Sigmoid colon (tissue), 4 donors: ENCODE measurements around the gene USP49.

Experiments
- CTCF ChIP-seq, 4 experiments: fragments of 450-650 bp in 3 of 4; fragments of 200-600 bp in 1 of 4; IDR thresholded peaks; one replicate each; pipeline ENCODE4 v1.5.1; 2016 to 2019; ENCODE audit warnings: antibody characterized with exemption in 4 of 4, mild to moderate bottlenecking in 3 of 4, moderate library complexity in 2 of 4
- EP300 ChIP-seq, 4 donors: sonication (generic); formaldehyde crosslinking; IDR thresholded peaks; one replicate each; pipeline ENCODE4 v1.6.1; 2017; ENCODE audit warnings: antibody characterized with exemption in 4 of 4
- POLR2A ChIP-seq, 2 donors: fragments of 450-650 bp; IDR thresholded peaks; one replicate each; pipeline ENCODE4 v1.6.1; 2016; ENCODE audit warnings: antibody characterized with exemption in 2 of 2, mild to moderate bottlenecking in 2 of 2, moderate library complexity in 2 of 2
- POLR2AphosphoS5 ChIP-seq, 4 donors: sonication (generic); formaldehyde crosslinking; IDR thresholded peaks; one replicate each; pipeline ENCODE4 v1.6.1; 2017; ENCODE audit warnings: antibody characterized with exemption in 4 of 4

- TF ChIP-seq POLR2A (IDR thresholded peaks at IDR 0.05) (no peak), CTCF (IDR thresholded peaks at IDR 0.05) (no peak), EP300 (IDR thresholded peaks at IDR 0.05) (no peak), POLR2AphosphoS5 (IDR thresholded peaks at IDR 0.05) (no peak)
Observed at GRCh38 chr6:41850861-41851260, 44.3 kb downstream of the USP49 start.
